Suprapubic skin (tissue), 4 donors: ENCODE data around the gene EPX. TPM values are rescaled to one million over a fixed set of nuclear protein-coding genes. Genes with fewer than 3 reads are reported as not detected.

Source experiments
- DNase-seq, 2 donors: peaks; one replicate each; pipeline ENCODE4 v3.0.0-alpha.2; 2019; ENCODE audit warnings: low spot score in 2 of 2
- H3K27ac ChIP-seq: fragments of 200-600 bp; sonication (generic); one replicate; pipeline ENCODE4 v1.5.1; 2019
- H3K27me3 ChIP-seq: fragments of 200-600 bp; sonication (generic); one replicate; pipeline ENCODE4 v1.5.1; 2019
- H3K36me3 ChIP-seq: fragments of 200-600 bp; sonication (generic); one replicate; pipeline ENCODE4 v1.5.1; 2019
- H3K4me1 ChIP-seq: fragments of 200-600 bp; sonication (generic); one replicate; pipeline ENCODE4 v1.5.1; 2019
- H3K4me3 ChIP-seq: fragments of 200-600 bp; sonication (generic); one replicate; pipeline ENCODE4 v1.5.1; 2019; ENCODE audit warnings: mild to moderate bottlenecking
- H3K9me3 ChIP-seq: fragments of 200-600 bp; sonication (generic); one replicate; pipeline ENCODE4 v1.5.1; 2019
- CTCF ChIP-seq, 2 donors: fragments of 200-600 bp in 1 of 2; fragments of 450-650 bp in 1 of 2; sonication (generic) in 1 of 2; IDR thresholded peaks; one replicate each; pipeline ENCODE4 v1.5.1; 2016 to 2019; ENCODE audit warnings: antibody characterized with exemption in 2 of 2, mild to moderate bottlenecking in 1 of 2, moderate library complexity in 1 of 2
- EP300 ChIP-seq: sonication (generic); formaldehyde crosslinking; IDR thresholded peaks from one replicate; pipeline ENCODE4 v1.6.1; 2017; ENCODE audit warnings: antibody characterized with exemption
- POLR2A ChIP-seq, 2 donors: fragments of 450-650 bp; IDR thresholded peaks; one replicate each; pipeline ENCODE4 v1.6.1; 2017; ENCODE audit warnings: antibody characterized with exemption in 2 of 2, mild to moderate bottlenecking in 2 of 2, moderate library complexity in 2 of 2
- POLR2AphosphoS5 ChIP-seq, 3 donors: sonication (generic); formaldehyde crosslinking; IDR thresholded peaks; one replicate each; pipeline ENCODE4 v1.6.1; 2017; ENCODE audit warnings: antibody characterized with exemption in 3 of 3
- WGBS: methylation state at CpG from one replicate; pipeline ENCODE4 v1.1.5; 2018; 5-methylcytosine and 5-hydroxymethylcytosine counted together
- total RNA-seq, 4 donors: library from RNA; depleted of rRNA; stranded (reverse); fragments of >200 nt; gene quantifications; one replicate each; pipeline ENCODE4 v1.1.0, GENCODE V29; 2016

The EPX gene
- total RNA-seq, 4 donors from 2014 or later: 0.25 TPM; not detected in 3

DNA sequence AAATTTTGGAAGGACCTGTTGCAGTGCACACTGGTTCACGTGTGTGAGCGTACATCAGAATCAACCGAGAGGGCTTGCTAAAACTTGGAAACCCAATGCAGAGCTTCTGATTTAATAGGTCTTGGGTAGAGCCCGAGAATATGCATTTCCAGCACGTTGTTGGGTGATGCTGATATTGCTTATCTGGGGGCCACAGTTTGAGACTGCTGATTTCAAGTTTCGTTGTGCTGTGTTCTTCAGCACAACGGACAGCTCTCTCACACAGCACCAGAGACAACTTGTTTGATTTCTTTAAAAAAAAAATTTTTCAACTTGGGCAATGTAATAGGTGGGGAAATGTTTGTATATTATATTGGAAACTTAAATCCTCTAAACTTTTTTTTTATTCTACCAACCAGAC lies 16.3 kb upstream of the EPX start:
- no peaks in the 10 kb centered on the region for H3K4me1 ChIP-seq
- TF ChIP-seq CTCF (IDR thresholded peaks at IDR 0.05) (no peak), POLR2A (IDR thresholded peaks at IDR 0.05) (no peak), EP300 (no peak), POLR2AphosphoS5 (IDR thresholded peaks at IDR 0.05) (no peak)
- H3K27me3 ChIP-seq: peaks cover 2% of the 10 kb centered on the region
- WGBS: 40% methylated on average over 7 of the region's 7 CpGs
- no peaks in the 10 kb centered on the region for H3K9me3 ChIP-seq
- no peak overlapping the region for H3K27ac ChIP-seq
- no peaks in the 10 kb centered on the region for H3K36me3 ChIP-seq
- no peak overlapping the region for H3K4me3 ChIP-seq
- no peak for DNase-seq

- no peak overlapping the region for H3K27ac ChIP-seq
- H3K9me3 ChIP-seq: no peaks in the 10 kb centered on the region
- 75% methylated on average over 4 of the region's 4 CpGs for WGBS
- no peak for DNase-seq
- no peak overlapping the region for H3K4me3 ChIP-seq
- no peaks in the 10 kb centered on the region for H3K4me1 ChIP-seq
- no peaks in the 10 kb centered on the region for H3K36me3 ChIP-seq
- TF ChIP-seq EP300 (no peak), POLR2AphosphoS5 (IDR thresholded peaks at IDR 0.05) (no peak), CTCF (IDR thresholded peaks at IDR 0.05) (no peak), POLR2A (IDR thresholded peaks at IDR 0.05) (no peak)
- peaks cover 1% of the 10 kb centered on the region for H3K27me3 ChIP-seq
Measured at GRCh38 chr17:58181796-58182195, 10.7 kb upstream of the EPX start.

DNA sequence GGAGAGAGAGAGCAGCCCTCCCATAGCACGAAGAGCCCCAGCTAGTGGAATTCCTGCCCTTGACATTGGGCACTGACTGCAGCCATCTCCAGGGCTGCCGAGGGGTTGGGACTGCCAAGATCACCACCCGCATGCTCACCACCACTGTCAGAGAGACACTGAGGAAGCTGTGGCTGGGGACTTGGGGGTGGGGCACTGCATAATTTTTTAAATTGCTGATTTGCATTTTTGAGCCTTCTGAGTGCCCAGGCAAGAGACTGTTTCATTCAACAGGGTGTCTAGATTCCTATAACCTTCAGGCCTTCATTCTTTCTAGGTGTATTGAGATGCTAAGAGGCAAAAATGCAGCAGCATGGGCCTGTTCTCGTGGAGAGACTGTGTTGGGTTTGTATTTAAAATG lies 9.0 kb upstream of the EPX start:
- Histone ChIP-seq H3K4me3 (no peak overlapping the region), H3K4me1 (no peaks in the 10 kb centered on the region), H3K27ac (no peak overlapping the region), H3K9me3 (no peaks in the 10 kb centered on the region), H3K27me3 (no peaks in the 10 kb centered on the region), H3K36me3 (no peaks in the 10 kb centered on the region)
- TF ChIP-seq CTCF (IDR thresholded peaks at IDR 0.05) (no peak), POLR2AphosphoS5 (IDR thresholded peaks at IDR 0.05) (no peak), EP300 (no peak), POLR2A (IDR thresholded peaks at IDR 0.05) (no peak)
- no peak for DNase-seq
- 90% methylated on average over 4 of the region's 4 CpGs for WGBS

DNA sequence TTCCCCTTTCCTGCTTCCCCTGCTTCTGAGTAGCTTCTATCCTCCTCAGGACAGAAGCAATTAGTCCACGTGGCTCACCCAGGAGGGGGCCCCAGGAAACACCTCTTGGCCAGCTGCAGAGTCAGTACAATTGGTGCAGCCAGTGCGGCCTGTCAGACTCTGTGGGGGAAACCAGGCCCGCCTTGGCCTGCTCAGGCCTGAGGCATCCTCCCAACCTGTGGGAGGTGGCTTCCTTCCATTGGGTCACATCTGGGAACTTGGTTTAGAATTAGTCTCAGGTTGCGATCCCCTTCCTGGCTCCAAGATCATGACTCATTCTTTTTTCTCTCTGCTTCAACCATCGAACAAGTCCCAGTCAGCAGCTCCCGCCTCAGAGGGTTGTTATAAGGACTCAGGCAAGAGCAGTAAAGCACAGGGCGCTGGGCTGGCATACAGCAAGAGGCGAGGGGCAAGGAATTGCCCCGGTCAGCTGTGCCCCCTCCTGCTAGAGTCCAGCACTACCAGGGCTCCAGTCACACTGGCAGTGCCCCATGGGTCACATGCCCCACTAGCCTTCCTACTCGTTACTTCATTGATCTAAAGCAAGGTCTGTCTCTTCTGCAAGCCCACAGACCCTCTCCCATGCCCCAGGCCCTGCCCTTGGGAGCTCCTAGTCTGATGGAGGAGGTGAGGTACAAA lies 8.1 kb upstream of the EPX start:
- no peak for TF ChIP-seq POLR2A (IDR thresholded peaks at IDR 0.05)
- TF ChIP-seq POLR2AphosphoS5 (IDR thresholded peaks at IDR 0.05): no peak
- no peak for TF ChIP-seq EP300
- TF ChIP-seq CTCF (IDR thresholded peaks at IDR 0.05): no peak
- 49% methylated on average over 8 of the region's 10 CpGs for WGBS
- Histone ChIP-seq H3K9me3 (no peaks in the 10 kb centered on the region), H3K4me1 (peaks cover 2% of the 10 kb centered on the region), H3K4me3 (no peak overlapping the region), H3K27ac (no peak overlapping the region), H3K27me3 (no peaks in the 10 kb centered on the region), H3K36me3 (no peaks in the 10 kb centered on the region)
- no peak for DNase-seq

DNA sequence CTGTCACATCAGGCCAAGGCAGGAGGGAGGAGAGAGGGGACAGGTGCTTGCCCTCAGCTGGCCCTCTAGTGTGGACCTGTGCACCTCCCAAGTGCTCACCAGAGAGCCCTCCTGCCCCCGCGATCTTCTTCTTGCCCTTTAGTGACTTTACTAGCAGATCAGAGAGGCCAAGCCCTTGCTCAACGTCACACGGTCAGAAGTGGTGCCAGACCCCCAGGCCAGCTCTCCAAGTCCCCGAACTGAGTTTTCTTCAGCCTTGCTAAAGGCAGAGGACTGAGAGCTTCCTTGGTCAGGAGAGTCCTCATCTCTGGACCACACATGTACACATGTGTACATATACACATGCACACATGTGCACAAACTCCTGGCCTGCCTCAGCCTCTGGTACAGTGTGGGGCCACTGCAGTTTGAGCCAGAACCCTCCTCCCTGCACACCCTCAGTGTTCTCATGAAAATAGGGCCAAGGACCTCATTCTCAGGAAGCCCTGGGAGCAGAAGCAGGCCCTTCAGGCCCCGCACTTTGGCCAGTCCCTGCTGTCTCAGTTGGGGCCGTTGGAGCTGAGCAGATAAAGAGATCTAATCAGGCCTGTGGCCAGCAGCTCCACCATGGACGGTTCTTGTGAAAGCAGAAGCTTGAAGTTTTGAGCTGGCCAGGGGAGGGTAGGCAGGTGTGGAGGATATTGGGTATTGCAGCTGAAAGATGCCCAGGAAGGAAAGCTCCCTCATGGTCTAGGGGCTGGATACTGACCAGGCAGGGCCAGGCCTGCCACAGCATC lies 7.4 kb upstream of the EPX start:
- H3K4me3 ChIP-seq: no peak overlapping the region
- no peak overlapping the region for H3K27ac ChIP-seq
- TF ChIP-seq POLR2AphosphoS5 (IDR thresholded peaks at IDR 0.05) (no peak), POLR2A (IDR thresholded peaks at IDR 0.05) (no peak), CTCF (IDR thresholded peaks at IDR 0.05) (no peak), EP300 (no peak)
- no peaks in the 10 kb centered on the region for H3K36me3 ChIP-seq
- no peak for DNase-seq
- H3K4me1 ChIP-seq: peaks cover 9% of the 10 kb centered on the region
- no peaks in the 10 kb centered on the region for H3K9me3 ChIP-seq
- H3K27me3 ChIP-seq: no peaks in the 10 kb centered on the region
- 82% methylated on average over 8 of the region's 8 CpGs for WGBS
